Subcutaneous abdominal adipose tissue (tissue), 5 donors: ENCODE data around the gene TTC22.

Experiments
- H3K27ac ChIP-seq: one replicate; pipeline ENCODE4 v1.7.0; 2013; ENCODE audit warnings: low read depth, mild to moderate bottlenecking, inconsistent platforms, low read length, moderate library complexity
- H3K27me3 ChIP-seq, 5 donors: one replicate each; pipeline ENCODE4 v1.7.0; 2013; ENCODE audit warnings: low read length in 5 of 5, inconsistent platforms in 1 of 5; ENCODE audit not compliant: control insufficient read depth in 5 of 5, insufficient read depth in 4 of 5
- H3K36me3 ChIP-seq, 5 donors: one replicate each; pipeline ENCODE4 v1.7.0; 2013; ENCODE audit warnings: low read length in 5 of 5; ENCODE audit not compliant: control insufficient read depth in 5 of 5, insufficient read depth in 5 of 5
- H3K4me1 ChIP-seq, 5 donors: one replicate each; pipeline ENCODE4 v1.7.0; 2013; ENCODE audit warnings: low read length in 5 of 5, mild to moderate bottlenecking in 3 of 5, moderate library complexity in 1 of 5; ENCODE audit not compliant: control insufficient read depth in 5 of 5, insufficient read depth in 5 of 5
- H3K4me3 ChIP-seq, 5 donors: one replicate each; pipeline ENCODE4 v1.7.0; 2013; ENCODE audit warnings: low read length in 5 of 5, low read depth in 1 of 5
- H3K9ac ChIP-seq, 5 donors: one replicate each; pipeline ENCODE4 v1.7.0; 2013; ENCODE audit warnings: low read length in 5 of 5, mild to moderate bottlenecking in 4 of 5, moderate library complexity in 3 of 5
- H3K9me3 ChIP-seq, 5 donors: one replicate each; pipeline ENCODE4 v1.7.0; 2013; ENCODE audit warnings: low read length in 5 of 5; ENCODE audit not compliant: control insufficient read depth in 5 of 5
- donor health status: healthy.
- donor health status: healthy.
- donor health status: healthy.
- donor health status: healthy.
- donor health status: healthy.

Gene TTC22

DNA sequence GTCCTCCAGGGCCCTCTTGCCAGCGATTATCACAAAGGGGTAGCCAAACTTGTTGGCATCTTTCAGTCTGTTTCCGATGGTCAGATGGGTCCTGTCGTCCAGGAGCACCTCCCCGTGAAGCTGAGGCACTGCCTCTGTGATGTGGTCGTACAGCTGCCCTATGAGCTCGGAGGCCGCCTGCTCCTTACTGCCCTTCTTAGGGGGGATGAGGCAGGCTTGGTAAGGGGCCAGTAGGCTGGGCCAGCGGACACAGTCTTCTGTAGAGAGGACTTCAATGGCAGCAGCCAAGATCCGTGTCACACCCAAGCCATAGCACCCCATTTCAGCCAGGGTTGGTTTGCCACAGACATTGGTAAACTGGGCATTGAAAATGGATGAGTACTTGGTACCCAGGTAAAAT lies 43.3 kb downstream of the TTC22 start:
- no peak overlapping the region for H3K9ac ChIP-seq
- H3K27ac ChIP-seq, result no peak overlapping the region
- no peaks in the 10 kb centered on the region for H3K4me1 ChIP-seq
- H3K36me3 ChIP-seq, result peaks cover 3 to 35% (median 30%) of the 10 kb centered on the region in 5 donors
- H3K9me3 ChIP-seq, result no peaks in the 10 kb centered on the region
- H3K4me3 ChIP-seq, result no peak overlapping the region
- no peaks in the 10 kb centered on the region for H3K27me3 ChIP-seq

DNA sequence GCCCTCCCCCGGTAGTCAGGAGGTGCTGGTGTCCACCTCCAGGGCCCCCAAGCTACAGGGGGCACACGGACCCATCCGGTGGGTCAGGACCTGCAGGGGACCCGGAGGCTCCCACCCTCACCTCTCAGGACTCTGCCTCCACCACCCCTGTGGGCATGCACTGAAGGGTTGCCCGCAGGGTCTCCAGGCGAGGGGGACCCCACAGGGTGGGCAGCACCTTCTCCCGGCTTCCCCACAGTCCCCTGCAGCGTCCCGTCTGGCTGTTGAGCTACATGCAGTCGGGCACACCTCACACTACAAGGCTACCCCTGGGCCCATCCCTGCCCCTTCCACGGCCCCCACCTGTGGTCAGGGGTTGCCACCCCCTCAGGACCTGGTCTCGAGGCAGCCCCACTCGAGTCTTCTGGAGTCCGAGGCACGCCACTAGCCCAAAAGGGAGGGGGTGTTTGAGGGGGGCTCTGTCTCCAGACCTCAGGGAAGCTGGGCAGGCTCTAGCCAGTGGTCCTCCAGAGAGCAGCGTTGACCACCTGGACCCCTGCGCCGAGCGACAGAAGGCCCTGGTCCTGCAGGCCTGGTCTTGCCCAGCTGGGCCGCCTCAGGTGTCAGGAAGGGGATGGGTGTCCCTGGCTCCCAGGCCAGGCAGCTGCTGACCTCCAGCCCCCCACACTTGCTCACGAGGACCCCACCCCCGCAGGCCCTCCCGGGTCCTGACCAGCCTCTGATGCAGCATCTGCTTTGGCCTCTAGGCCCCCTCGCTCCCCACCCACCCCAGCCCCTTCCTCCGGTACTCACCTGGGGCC lies 46.4 kb downstream of the TTC22 start:
- no peak overlapping the region for H3K9ac ChIP-seq
- peaks cover 3 to 35% (median 30%) of the 10 kb centered on the region in 5 donors for H3K36me3 ChIP-seq
- H3K4me3 ChIP-seq, result no peak overlapping the region

GRCh38 chr1:54754045-54754444 lies 47.1 kb downstream of the TTC22 start:
- H3K27ac ChIP-seq, result no peak overlapping the region
- H3K9me3 ChIP-seq, result no peaks in the 10 kb centered on the region
- H3K27me3 ChIP-seq, result no peaks in the 10 kb centered on the region
- H3K36me3 ChIP-seq, result peaks cover 3 to 35% (median 29%) of the 10 kb centered on the region in 5 donors
- H3K9ac ChIP-seq, result no peak overlapping the region
- H3K4me1 ChIP-seq, result no peaks in the 10 kb centered on the region
- H3K4me3 ChIP-seq, result no peak overlapping the region

More for the DNA sequence above, 46.4 kb downstream of the TTC22 start:
- Histone ChIP-seq H3K9me3 (no peaks in the 10 kb centered on the region), H3K4me1 (no peaks in the 10 kb centered on the region), H3K27ac (no peak overlapping the region), H3K27me3 (no peaks in the 10 kb centered on the region)

GRCh38 chr1:54751426-54751825 lies 49.7 kb downstream of the TTC22 start:
- no peaks in the 10 kb centered on the region for H3K4me1 ChIP-seq

DNA sequence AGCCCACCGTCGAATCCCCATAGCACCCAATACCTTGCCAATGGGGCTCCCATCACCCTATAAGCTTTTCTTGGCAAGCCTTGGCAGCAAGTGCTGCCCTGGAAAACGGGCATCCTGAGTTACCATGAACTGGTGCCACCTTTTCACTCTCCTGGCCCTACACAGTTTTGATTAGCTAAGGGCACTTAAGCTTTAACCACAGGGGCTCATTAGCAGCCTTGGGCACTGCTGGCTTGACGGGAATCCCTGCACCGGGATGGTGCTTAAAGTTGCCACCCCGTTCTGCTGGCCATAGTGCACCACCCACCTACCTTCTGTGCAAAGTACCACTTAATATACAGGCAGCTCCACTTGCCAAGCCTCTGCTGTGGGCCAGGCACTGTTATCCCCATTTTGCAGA lies 50.5 kb downstream of the TTC22 start:
- Histone ChIP-seq H3K36me3 (peaks cover 0 to 4% (median 0%) of the 10 kb centered on the region in 5 donors), H3K4me3 (no peak overlapping the region), H3K4me1 (no peaks in the 10 kb centered on the region), H3K27me3 (peaks cover 0 to 2% (median 0%) of the 10 kb centered on the region in 5 donors), H3K9ac (no peak overlapping the region), H3K9me3 (no peaks in the 10 kb centered on the region), H3K27ac (no peak overlapping the region)

More at GRCh38 chr1:54751426-54751825, 49.7 kb downstream of the TTC22 start:
- H3K27ac ChIP-seq, result no peak overlapping the region
- no peaks in the 10 kb centered on the region for H3K9me3 ChIP-seq
- H3K27me3 ChIP-seq, result peaks cover 0 to 2% (median 0%) of the 10 kb centered on the region in 5 donors
- H3K4me3 ChIP-seq, result no peak overlapping the region
- peaks cover 0 to 10% (median 5%) of the 10 kb centered on the region in 5 donors for H3K36me3 ChIP-seq
- H3K9ac ChIP-seq, result no peak overlapping the region

- peaks cover 0 to 2% (median 0%) of the 10 kb centered on the region in 5 donors for H3K27me3 ChIP-seq
- H3K4me3 ChIP-seq, result no peak overlapping the region
- H3K4me1 ChIP-seq, result no peaks in the 10 kb centered on the region
- H3K9me3 ChIP-seq, result no peaks in the 10 kb centered on the region
- no peak overlapping the region for H3K9ac ChIP-seq
- no peak overlapping the region for H3K27ac ChIP-seq
- H3K36me3 ChIP-seq, result peaks cover 0 to 14% (median 8%) of the 10 kb centered on the region in 5 donors
Observed at GRCh38 chr1:54748094-54748835, 52.9 kb downstream of the TTC22 start.

DNA sequence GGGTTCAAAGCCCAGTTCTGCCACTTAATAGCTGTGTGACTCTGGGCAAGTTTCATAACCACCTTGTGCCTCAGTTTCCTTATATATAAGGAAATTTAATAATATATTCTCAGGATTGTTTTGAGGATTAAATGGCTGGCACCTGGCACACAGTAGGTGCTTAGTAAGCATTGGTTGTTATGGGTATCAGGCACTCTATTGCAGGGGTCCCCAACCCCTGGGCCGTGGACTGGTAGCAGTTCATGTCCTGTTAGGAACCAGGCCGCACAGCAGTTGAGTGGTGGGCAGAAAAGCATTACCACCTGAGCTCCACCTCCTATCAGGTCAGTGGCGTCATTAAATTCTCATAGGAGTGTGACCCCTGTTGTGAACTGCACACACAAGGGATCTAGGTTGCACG lies 55.3 kb downstream of the TTC22 start:
- Histone ChIP-seq H3K27me3 (peaks cover 0 to 2% (median 0%) of the 10 kb centered on the region in 5 donors), H3K9ac (no peak overlapping the region), H3K9me3 (no peaks in the 10 kb centered on the region), H3K27ac (no peak overlapping the region), H3K4me1 (no peaks in the 10 kb centered on the region), H3K4me3 (no peak overlapping the region), H3K36me3 (peaks cover 7 to 38% (median 30%) of the 10 kb centered on the region in 5 donors)

GRCh38 chr1:54745274-54745673 lies 55.8 kb downstream of the TTC22 start:
- Histone ChIP-seq H3K9ac (no peak overlapping the region), H3K9me3 (no peaks in the 10 kb centered on the region), H3K27me3 (peaks cover 0 to 2% (median 0%) of the 10 kb centered on the region in 5 donors), H3K4me3 (no peak overlapping the region), H3K36me3 (peaks cover 7 to 44% (median 36%) of the 10 kb centered on the region in 5 donors), H3K27ac (no peak overlapping the region), H3K4me1 (no peaks in the 10 kb centered on the region)

- peaks cover 0 to 2% (median 0%) of the 10 kb centered on the region in 5 donors for H3K27me3 ChIP-seq
- H3K36me3 ChIP-seq, result peaks cover 10 to 50% (median 42%) of the 10 kb centered on the region in 5 donors
Observed at GRCh38 chr1:54744696-54745095, 56.4 kb downstream of the TTC22 start.

More at GRCh38 chr1:54744696-54745095, 56.4 kb downstream of the TTC22 start:
- no peak overlapping the region for H3K4me3 ChIP-seq
- H3K9ac ChIP-seq, result no peak overlapping the region
- no peaks in the 10 kb centered on the region for H3K4me1 ChIP-seq
- no peak overlapping the region for H3K27ac ChIP-seq
- H3K9me3 ChIP-seq, result no peaks in the 10 kb centered on the region
